ENCODE measurements around the gene EIF3B. TPM values are rescaled to one million over a fixed set of nuclear protein-coding genes. Genes with fewer than 3 reads are reported as not detected.

Gene EIF3B
- total and polyA plus RNA-seq, 9 of the 15 experiments (the other 6 are each of a cell fraction or from before 2014, with no cell fraction given) = 25.9 to 494 (median 357) TPM

DNA sequence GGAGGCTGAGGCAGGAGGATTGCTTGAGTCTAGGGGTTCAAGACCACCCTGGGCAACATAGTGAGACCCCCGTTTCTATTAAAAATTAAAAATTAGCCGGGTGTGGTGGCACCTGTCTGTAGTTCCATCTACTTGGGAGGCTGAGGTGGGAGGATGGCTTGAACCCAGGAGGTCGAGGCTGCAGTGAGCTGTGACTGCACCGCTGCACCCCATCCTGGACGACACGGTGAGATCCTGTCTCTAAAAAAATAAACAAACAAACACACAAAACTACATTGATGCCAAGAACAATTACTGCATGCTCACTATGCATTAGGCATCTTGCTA, 48.0 kb downstream of the EIF3B start:
- FAIRE-seq = no peak
- Histone ChIP-seq H4K20me1 (replicated peaks; ENCODE audit: control insufficient read depth, insufficient read depth, low read length) (no peaks in the 10 kb centered on the region), H3K9ac (ENCODE audit: insufficient read depth in 1 of 2, low read depth in 2 of 2, low read length in 2 of 2) (peak overlapping the region in 1 of 2 experiments; percentile 63; a peak in 3 of 4 replicates), H3K4me3 (peak overlapping the region; percentile 80), H3K4me1 (replicated peaks in 1 of 2; ENCODE audit: control insufficient read depth in 2 of 2, insufficient read depth in 2 of 2, low read length in 2 of 2) (peaks cover 53 to 55% of the 10 kb centered on the region in 2 experiments), H3K4me2 (ENCODE audit: insufficient read depth, low read length) (peak overlapping the region; percentile 96), H3K36me3 (ENCODE audit: control insufficient read depth, insufficient read depth, low read length) (no peaks in the 10 kb centered on the region; the same call in 2 of the 3 replicates), H3K27ac (ENCODE audit: extremely low read depth, low read depth, low read length) (peak overlapping the region; percentile 74), H3K9me3 (replicated peaks; ENCODE audit: control insufficient read depth, insufficient read depth, low read depth, low read length) (no peaks in the 10 kb centered on the region), H3K27me3 (ENCODE audit: control insufficient read depth in 2 of 2, insufficient read depth in 2 of 2, low read length in 2 of 2) (no peaks in the 10 kb centered on the region), H3K9me1 (ENCODE audit: control insufficient read depth, insufficient read depth, low read length) (no peaks in the 10 kb centered on the region), H2AFZ (ENCODE audit: low read depth, low read length) (peak overlapping the region; percentile 89; the same call in 1 of the 2 replicates), H3K79me2 (ENCODE audit: control insufficient read depth, insufficient read depth, low read length) (peaks cover 36% of the 10 kb centered on the region)
- ChIA-PET CTCF (ENCODE audit: low intra/inter-chr PET ratio) (no interaction called here), POLR2A (interaction anchor here (0.6 to 1.6 kb wide), 8 partner anchors 10 to 248 kb away, joined by 3 to 6 read pairs (median 3); no protein-coding TSS in a partner anchor)
- no peak for ATAC-seq
- TSS peak; percentile 97 for BruUV-seq (replicated peaks)
- no peak for DNase-seq (ENCODE audit: extremely low read depth in 1 of 4, low spot score in 3 of 4)
- intact Hi-C loops (cut with micrococcal nuclease) = loop anchor here (5.0 kb wide), 1 partner anchor 380 kb away; no protein-coding TSS in a partner anchor
- 44% methylated on average over 6 of the region's 6 CpGs for WGBS (ENCODE audit: insufficient coverage, low coverage, missing lambda C conversion rate)
- in situ Hi-C loops (cut with MboI) = no loop called here
- TF ChIP-seq RBBP5 (IDR thresholded peaks at IDR 0.05; ENCODE audit: borderline replicate concordance, insufficient read depth, low read length, poor library complexity, severe bottlenecking) (no peak), ZFP36 (IDR thresholded peaks at IDR 0.05; ENCODE audit: low read depth, low read length, partially characterized antibody) (no peak), ELK1 (CRISPR knock-in tag; IDR thresholded peaks at IDR 0.05) (no peak), SRSF3 (IDR thresholded peaks at IDR 0.05; ENCODE audit: insufficient read depth, low read length) (no peak), RFX5 (IDR thresholded peaks at IDR 0.05; ENCODE audit: low read depth, low read length) (no peak), ZNF785 (CRISPR knock-in tag; IDR thresholded peaks at IDR 0.05) (no peak), ATF6 (CRISPR knock-in tag; IDR thresholded peaks at IDR 0.05) (0 out of 2 replicates have a peak, but pooled peaks have one; percentile 19), RBM14 (IDR thresholded peaks at IDR 0.05; ENCODE audit: borderline replicate concordance, insufficient read depth, low read depth, low read length) (no peak), USF1 (CRISPR knock-in tag; IDR thresholded peaks at IDR 0.05) (no peak), GATA2 (CRISPR knock-in tag; IDR thresholded peaks at IDR 0.05) (no peak), RBM22 (IDR thresholded peaks at IDR 0.05; ENCODE audit: low read depth, low read length, poor library complexity, severe bottlenecking) (no peak), ZC3H4 (CRISPR knock-in tag; IDR thresholded peaks at IDR 0.05; ENCODE audit: borderline replicate concordance) (no peak), SMAD3 (CRISPR knock-in tag; conservative IDR thresholded peaks at IDR 0.05) (no peak), ZNF324 (CRISPR knock-in tag; IDR thresholded peaks at IDR 0.05) (no peak), ZNF830 (CRISPR knock-in tag; IDR thresholded peaks at IDR 0.05) (0 out of 2 replicates have a peak, but pooled peaks have one; percentile 70), ZBTB26 (CRISPR knock-in tag; IDR thresholded peaks at IDR 0.05) (no peak)

Measured in K562 (cell line).